Measurements from ENCODE around the gene DISC1. TPM values are rescaled to one million over a fixed set of nuclear protein-coding genes. Genes with fewer than 3 reads are reported as not detected.

DISC1 gene
- polyA plus RNA-seq, 1 experiment: 2.3 TPM

GRCh38 chr1:232048481-232048880, 421.9 kb downstream of the DISC1 start:
- ChIA-PET CTCF (no interaction called here), POLR2A (no interaction called here)
- Histone ChIP-seq H3K27me3 (ENCODE audit: control insufficient read depth, insufficient read depth, low read length) (no peaks in the 10 kb centered on the region), H3K4me3 (ENCODE audit: low read depth, low read length) (no peak overlapping the region), H3K36me3 (ENCODE audit: control insufficient read depth, insufficient read depth, low read length) (no peaks in the 10 kb centered on the region)
- TF ChIP-seq CTCF (IDR thresholded peaks at IDR 0.05; ENCODE audit: insufficient read depth, low read depth, low read length): no peak
- no peak for DNase-seq (ENCODE audit: low read depth)

GRCh38 chr1:232049335-232049734, 422.7 kb downstream of the DISC1 start:
- no peak for DNase-seq (ENCODE audit: low read depth)
- Histone ChIP-seq H3K4me3 (ENCODE audit: low read depth, low read length) (no peak overlapping the region), H3K27me3 (ENCODE audit: control insufficient read depth, insufficient read depth, low read length) (no peaks in the 10 kb centered on the region), H3K36me3 (ENCODE audit: control insufficient read depth, insufficient read depth, low read length) (no peaks in the 10 kb centered on the region)
- ChIA-PET CTCF (no interaction called here), POLR2A (no interaction called here)
- TF ChIP-seq CTCF (IDR thresholded peaks at IDR 0.05; ENCODE audit: insufficient read depth, low read depth, low read length): no peak

GRCh38 chr1:232057217-232057895, 430.8 kb downstream of the DISC1 start:
- ChIA-PET CTCF (interaction anchor here (1.1 kb wide), 1 partner anchor 10 kb away, joined by 3 read pairs; no protein-coding TSS in a partner anchor), POLR2A (no interaction called here)
- no peaks in the 10 kb centered on the region for H3K27me3 ChIP-seq (ENCODE audit: control insufficient read depth, insufficient read depth, low read length)
- no peak overlapping the region for H3K4me3 ChIP-seq (ENCODE audit: low read depth, low read length)
- DNase-seq (ENCODE audit: low read depth): no peak
- H3K36me3 ChIP-seq (ENCODE audit: control insufficient read depth, insufficient read depth, low read length): no peaks in the 10 kb centered on the region
- no peak for TF ChIP-seq CTCF (IDR thresholded peaks at IDR 0.05; ENCODE audit: insufficient read depth, low read depth, low read length)

- POLR2A ChIA-PET: no interaction called here
- no peak overlapping the region for H3K4me3 ChIP-seq (ENCODE audit: low read depth, low read length)
- H3K27me3 ChIP-seq (ENCODE audit: control insufficient read depth, insufficient read depth, low read length): no peaks in the 10 kb centered on the region
- CTCF ChIA-PET: interaction anchor here (1.1 kb wide), 1 partner anchor 11 kb away, joined by 3 read pairs; no protein-coding TSS in a partner anchor
- no peak for DNase-seq (ENCODE audit: low read depth)
- H3K36me3 ChIP-seq (ENCODE audit: control insufficient read depth, insufficient read depth, low read length): no peaks in the 10 kb centered on the region
- no peak for TF ChIP-seq CTCF (IDR thresholded peaks at IDR 0.05; ENCODE audit: insufficient read depth, low read depth, low read length)
Observed at GRCh38 chr1:232057896-232058274, 431.3 kb downstream of the DISC1 start.

GRCh38 chr1:232059726-232060374, 433.3 kb downstream of the DISC1 start:
- Histone ChIP-seq H3K4me3 (ENCODE audit: low read depth, low read length) (no peak overlapping the region), H3K36me3 (ENCODE audit: control insufficient read depth, insufficient read depth, low read length) (no peaks in the 10 kb centered on the region), H3K27me3 (ENCODE audit: control insufficient read depth, insufficient read depth, low read length) (no peaks in the 10 kb centered on the region)
- DNase-seq (ENCODE audit: low read depth): no peak
- CTCF ChIA-PET: no interaction called here
- no peak for TF ChIP-seq CTCF (IDR thresholded peaks at IDR 0.05; ENCODE audit: insufficient read depth, low read depth, low read length)
- POLR2A ChIA-PET: no interaction called here

Data from BJ (cell line).